CD4-positive, alpha-beta T cell treated with Interleukin-17A for 4 hours (primary cell): ENCODE data around the gene SHROOM2.
"Not testable (repeated sequence)": the region's sequence is repeated elsewhere in the genome, so short reads cannot be mapped to it uniquely, and the experiment has no call there.

Experiments
- DNase-seq: peaks from one replicate; pipeline ENCODE4 v3.0.0-alpha.2; 2020; ENCODE audit warnings: mixed read lengths

Gene SHROOM2, protein sequence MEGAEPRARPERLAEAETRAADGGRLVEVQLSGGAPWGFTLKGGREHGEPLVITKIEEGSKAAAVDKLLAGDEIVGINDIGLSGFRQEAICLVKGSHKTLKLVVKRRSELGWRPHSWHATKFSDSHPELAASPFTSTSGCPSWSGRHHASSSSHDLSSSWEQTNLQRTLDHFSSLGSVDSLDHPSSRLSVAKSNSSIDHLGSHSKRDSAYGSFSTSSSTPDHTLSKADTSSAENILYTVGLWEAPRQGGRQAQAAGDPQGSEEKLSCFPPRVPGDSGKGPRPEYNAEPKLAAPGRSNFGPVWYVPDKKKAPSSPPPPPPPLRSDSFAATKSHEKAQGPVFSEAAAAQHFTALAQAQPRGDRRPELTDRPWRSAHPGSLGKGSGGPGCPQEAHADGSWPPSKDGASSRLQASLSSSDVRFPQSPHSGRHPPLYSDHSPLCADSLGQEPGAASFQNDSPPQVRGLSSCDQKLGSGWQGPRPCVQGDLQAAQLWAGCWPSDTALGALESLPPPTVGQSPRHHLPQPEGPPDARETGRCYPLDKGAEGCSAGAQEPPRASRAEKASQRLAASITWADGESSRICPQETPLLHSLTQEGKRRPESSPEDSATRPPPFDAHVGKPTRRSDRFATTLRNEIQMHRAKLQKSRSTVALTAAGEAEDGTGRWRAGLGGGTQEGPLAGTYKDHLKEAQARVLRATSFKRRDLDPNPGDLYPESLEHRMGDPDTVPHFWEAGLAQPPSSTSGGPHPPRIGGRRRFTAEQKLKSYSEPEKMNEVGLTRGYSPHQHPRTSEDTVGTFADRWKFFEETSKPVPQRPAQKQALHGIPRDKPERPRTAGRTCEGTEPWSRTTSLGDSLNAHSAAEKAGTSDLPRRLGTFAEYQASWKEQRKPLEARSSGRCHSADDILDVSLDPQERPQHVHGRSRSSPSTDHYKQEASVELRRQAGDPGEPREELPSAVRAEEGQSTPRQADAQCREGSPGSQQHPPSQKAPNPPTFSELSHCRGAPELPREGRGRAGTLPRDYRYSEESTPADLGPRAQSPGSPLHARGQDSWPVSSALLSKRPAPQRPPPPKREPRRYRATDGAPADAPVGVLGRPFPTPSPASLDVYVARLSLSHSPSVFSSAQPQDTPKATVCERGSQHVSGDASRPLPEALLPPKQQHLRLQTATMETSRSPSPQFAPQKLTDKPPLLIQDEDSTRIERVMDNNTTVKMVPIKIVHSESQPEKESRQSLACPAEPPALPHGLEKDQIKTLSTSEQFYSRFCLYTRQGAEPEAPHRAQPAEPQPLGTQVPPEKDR (N-terminal part only)

DNA sequence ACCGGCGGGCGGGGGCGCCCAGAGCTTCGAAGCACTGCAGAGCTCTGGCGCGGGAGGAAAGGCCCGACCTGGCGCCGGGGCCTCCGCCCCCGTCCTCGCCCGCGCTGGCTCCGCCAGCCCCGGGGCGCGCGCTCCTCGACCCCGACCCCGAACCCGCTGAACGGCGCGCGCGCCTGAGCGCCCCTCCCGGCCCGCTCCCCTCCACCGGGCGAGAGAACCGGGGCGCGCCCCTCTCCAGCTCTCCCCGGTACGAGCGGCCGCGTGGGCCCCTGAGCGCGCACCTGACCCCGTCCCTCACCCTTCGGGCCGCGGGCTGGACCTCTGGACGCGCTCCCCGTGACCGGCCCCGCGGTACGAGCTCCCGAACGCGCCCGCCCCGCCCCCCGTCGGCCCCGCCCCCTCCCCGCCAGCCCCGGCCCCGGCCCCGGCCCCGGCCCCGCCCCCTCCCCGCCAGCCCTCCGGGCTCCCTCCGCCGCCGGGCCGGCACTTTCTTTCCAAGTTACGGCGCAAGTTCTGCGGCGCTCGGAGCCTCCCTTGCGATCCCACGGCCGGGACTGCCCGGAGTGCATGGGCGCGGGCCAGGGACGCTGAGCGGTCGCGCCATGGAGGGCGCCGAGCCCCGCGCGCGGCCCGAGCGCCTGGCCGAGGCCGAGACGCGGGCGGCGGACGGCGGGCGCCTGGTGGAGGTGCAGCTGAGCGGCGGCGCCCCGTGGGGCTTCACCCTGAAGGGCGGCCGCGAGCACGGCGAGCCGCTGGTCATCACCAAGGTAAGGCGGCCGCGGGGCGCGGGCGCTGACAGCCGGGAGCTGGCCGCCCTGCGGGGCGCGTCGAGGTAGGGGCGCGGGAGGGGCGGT, at the start of gene SHROOM2:
SHROOM2 (plus strand) TSS at position 486 of the 854 bp plus-strand sequence; CDS start at position 603, 117 bp downstream.
- DNase-seq, result no peak

- DNase-seq, result no peak
Measured at GRCh38 chrX:9737363-9737762, 48.9 kb upstream of the SHROOM2 start.

- DNase-seq, result no peak
Measured at GRCh38 chrX:9738151-9738550, 48.1 kb upstream of the SHROOM2 start.

GRCh38 chrX:9739130-9739529, 47.1 kb upstream of the SHROOM2 start:
- no peak for DNase-seq

DNA sequence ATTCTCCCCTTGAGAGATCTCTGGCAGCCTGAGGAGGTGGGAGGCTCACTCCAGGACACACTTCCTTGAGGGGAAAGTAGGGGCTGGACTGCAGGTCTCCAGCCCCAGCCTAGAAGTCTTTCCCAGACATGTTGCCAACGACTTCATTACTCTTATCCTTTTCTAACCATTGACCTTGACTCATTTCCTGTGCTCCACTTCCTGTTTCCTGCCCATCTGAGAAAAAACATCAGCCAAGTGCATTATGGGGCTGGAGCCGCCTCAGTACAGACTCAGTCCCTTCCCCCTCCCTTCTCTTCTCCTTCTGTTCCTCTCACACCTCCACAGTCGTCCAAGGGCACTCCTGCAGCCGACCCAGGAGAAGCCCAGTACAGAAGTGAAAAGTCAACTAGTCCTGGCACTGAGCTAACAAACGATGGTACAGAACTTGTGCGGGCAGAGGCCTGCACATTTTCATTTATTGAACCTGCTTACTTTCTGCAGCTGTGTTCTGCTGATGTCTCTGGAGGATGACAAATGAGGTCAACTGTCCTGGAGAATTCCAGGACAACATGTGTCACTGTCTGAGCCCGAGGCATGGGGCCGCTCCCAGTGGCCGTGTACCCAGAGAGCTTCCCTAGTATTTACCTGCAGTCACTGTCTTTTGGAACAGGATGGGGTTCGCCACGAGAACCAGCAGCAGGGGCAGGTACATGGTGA, 40.7 kb upstream of the SHROOM2 start:
- no peak for DNase-seq

DNA sequence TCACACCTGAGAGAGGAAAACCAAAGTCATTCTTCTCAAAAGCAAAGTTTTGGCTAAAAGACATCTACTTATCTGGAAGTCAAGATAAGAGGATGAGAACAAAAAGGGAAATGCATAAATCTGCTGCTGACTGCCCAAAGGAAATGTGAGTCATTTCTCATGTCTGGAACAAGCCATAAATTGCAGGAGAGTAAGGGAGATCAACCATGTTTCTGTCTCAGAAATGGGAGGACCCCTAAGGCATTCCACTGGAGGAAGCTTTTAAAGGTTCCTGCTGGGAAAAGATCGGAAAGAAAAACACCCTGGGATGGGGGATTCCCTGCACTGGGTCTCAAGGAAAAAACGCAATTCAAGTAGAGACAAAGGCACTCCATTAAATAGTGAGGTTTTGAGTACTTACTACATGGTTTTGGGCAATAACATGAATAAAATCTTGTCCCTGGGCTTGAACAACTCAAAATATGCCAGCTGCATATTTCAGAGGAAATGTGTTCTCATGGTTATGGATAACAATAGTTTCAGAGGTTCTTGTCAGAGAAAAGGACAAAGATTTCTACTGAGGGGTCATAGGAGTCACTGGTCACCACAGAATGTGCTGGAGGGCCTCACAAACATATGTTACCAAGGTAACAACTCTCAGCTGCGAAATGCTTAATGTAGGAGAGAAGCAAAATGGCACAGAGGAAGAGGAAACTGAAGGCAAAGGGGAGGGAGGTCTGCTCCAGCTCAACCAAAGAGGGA, 39.9 kb upstream of the SHROOM2 start:
- no peak for DNase-seq

DNA sequence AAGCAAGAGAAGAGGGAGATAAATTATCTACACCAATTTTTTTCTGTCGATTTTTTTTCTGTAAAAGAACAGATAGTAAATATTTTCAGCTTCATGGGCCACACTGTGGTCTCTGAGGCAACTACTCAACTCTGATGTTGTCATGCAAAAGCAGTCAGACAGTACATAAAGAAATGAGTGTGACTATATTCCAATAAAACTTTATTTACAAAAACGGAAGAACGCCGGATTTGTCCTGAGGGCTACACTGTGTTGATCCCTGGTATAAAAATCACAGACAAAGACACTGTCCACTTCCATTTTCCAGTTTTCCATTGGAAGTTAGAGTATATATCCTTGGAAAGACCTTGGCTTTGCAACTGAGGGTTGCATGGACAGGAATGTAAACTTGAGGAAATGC, 38.6 kb upstream of the SHROOM2 start:
- DNase-seq, result no peak

- DNase-seq, result no peak
Measured at GRCh38 chrX:9749146-9749692, 37.0 kb upstream of the SHROOM2 start.

GRCh38 chrX:9757366-9757765, 28.9 kb upstream of the SHROOM2 start:
- no peak for DNase-seq

DNA sequence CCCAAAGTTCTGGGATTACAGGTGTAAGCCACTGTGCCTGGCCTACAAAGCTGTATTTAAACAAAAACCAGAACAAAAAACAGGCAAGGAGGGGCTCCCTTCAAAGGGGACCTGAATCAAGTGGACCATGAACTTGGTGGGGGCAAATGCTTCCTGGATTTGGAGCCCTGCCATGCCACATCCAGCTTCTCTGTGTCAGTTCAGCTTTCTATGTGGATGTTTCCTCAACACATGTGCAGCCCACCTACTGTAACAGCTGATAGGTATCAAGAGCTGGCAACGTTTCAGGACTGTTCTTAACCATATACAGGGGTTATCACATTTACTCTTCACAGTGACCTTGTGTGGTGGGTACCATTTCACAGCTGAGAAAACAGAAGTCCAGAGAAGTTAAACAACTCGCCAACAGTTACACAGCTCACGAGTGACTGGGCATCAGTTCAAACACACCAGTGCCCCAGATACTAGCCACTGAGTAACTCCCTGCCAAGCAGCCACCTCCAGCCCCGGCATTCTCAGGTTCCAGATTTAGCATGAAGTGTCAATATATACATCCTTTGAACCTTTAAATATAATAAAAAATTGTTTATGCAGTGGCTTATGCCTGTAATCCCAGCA, 28.1 kb upstream of the SHROOM2 start:
- DNase-seq, result no peak

GRCh38 chrX:9759337-9759736, 26.9 kb upstream of the SHROOM2 start:
- no peak for DNase-seq

DNA sequence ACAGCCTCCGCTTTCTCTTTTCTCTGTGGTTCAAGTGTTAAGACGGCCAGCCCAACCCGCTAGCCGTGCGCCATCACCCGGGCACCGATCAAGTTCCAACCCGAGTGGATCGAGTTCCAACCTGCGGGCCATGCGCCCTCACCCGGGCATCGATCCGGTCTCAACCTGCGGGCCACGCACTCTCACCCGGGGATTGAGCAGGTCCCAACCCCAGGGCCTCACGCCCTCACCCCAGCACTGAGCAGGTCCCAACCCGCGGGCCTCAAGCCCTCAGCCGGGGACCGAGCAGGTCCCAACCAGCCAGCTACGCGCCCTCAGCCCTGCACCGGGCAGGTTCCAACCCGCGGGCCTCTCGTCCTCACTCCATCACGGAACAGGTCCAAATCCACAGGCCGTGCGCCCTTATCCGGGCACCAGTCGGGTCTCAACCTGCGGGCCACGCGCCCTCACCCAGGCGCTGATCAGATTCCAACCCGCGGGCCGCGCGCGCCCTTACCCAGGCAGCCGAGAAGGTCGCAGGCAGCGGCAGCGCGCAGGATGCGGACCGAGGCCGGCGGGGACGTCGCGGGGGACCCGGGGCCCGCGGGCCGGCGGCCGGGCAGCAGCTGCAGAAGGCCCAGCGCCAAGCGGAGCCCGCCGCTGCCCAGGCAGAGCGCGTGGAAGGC, 21.0 kb upstream of the SHROOM2 start:
- DNase-seq, result no peak

DNA sequence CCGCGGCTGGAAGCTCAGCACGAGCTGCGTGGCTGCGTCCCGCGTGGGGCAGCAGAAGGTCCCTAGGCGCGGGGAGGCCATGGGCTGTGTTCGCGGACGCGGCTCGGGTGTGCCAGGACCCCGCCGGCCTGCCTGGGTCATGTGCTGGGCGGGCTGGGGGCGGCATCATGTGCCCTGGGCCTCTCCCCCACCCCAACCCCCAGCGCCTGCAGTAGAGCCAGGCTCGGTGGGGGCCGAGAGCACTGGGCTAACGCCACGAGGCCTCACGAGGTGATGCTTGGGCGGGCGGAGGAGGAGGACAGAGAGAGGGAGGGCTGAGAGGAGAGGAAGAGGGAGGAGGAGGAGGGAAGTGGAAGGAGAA, 20.5 kb upstream of the SHROOM2 start, which contains the start of gene GPR143:
GPR143 (minus strand) TSS at position 111 of the 361 bp plus-strand sequence; CDS start at position 81, 30 bp downstream.
- no peak for DNase-seq

DNA sequence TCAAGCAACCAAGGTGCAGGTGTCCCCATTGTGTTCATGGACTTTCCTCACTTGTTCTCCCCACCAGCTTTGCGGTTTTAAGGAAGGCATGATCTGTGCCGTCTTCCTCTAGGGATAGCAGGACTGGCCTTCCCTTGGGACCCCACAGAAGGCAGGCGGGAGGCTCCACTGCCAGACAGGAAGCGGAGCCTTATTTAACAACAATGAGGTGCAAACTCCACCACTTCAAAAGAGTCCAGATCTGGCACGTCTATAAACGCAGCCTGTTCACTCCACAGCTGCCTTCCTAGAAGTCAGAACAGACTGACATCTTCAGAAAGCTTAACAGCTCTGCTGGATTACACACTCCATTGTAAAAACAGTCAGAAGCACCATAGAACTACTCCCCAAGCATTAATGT, 18.9 kb upstream of the SHROOM2 start:
- DNase-seq, result no peak

GRCh38 chrX:9768321-9768839, 17.8 kb upstream of the SHROOM2 start:
- DNase-seq, result not testable (repeated sequence)

- DNase-seq, result no peak
Measured at GRCh38 chrX:9770319-9770718, 15.9 kb upstream of the SHROOM2 start.

DNA sequence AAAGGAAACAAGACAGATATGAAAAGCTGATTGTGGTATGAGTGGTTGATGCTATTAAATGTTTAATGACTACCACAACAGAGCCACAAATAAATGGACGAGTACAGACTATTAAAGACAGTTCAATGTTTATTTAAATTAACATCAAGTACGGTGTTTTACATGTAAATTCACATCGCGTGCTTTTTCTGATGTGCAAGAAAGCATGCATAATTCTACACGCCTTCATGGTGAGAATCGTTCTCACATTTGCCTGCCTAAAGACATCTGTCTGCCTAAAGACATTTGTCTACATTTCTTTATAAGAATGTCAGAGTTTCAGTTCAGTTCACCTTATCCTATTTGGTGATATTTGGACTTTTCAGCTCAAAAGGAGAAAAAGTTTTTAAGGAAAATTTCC, 13.3 kb upstream of the SHROOM2 start:
- DNase-seq, result no peak

GRCh38 chrX:9775930-9776329, 10.3 kb upstream of the SHROOM2 start:
- no peak for DNase-seq

DNA sequence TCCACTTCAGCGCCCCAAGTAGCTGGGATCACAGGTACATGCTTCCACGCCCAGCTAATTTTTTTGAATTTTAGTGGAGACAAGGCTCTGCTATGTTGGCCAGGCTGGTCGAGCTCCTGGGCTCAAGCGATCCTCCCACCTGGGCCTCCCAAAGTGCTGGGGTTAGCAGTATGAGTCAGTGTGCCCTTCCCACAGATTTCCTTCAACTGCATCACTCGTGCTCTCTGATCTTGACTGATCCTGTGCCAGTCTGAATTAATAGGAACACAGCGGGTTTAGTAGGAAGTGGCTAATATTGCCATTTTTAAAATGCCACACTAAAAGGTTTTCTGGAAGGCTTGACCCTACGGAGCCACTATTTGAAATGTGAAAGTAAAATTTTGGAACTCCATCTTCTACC, 4.3 kb upstream of the SHROOM2 start:
- no peak for DNase-seq
